GM21423 (cell line): ENCODE results near the gene SLCO1C1.
"Not testable (repeated sequence)": the region's sequence is repeated elsewhere in the genome, so short reads cannot be mapped to it uniquely, and the experiment has no call there.

Experiments used
- ATAC-seq: cut with Tn5 transposase; IDR thresholded peaks from one replicate; pipeline ENCODE4 v1.9.1; 2021; ENCODE audit warnings: mild to moderate bottlenecking, moderate library complexity; ENCODE audit not compliant: unreplicated experiment

SLCO1C1 gene

DNA sequence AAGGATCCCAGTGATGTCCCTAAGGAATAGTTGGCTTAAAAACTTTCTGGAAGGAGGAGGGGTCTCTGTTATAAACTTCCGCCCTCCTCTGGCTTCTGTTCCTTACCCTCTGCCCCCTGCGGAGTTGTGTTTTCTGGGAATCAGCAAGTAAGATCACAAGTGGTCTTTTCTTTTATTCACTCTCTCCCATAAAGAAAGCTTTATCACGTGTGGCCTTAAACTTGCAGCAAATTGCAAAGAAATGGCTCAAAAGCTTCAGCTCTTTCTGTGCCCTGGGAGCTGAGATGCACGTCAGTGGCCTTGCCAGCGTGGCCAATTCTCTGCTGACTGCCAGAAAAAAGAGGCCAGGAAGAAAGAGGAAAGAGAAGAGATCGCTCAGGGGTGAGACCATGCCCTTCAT is at the start of gene SLCO1C1:
Gene SLCO1C1 (plus strand): TSS at position 101 of the 400 bp plus-strand sequence. CDS start 4,245 bp downstream, outside the sequence.
- ATAC-seq, result no peak

DNA sequence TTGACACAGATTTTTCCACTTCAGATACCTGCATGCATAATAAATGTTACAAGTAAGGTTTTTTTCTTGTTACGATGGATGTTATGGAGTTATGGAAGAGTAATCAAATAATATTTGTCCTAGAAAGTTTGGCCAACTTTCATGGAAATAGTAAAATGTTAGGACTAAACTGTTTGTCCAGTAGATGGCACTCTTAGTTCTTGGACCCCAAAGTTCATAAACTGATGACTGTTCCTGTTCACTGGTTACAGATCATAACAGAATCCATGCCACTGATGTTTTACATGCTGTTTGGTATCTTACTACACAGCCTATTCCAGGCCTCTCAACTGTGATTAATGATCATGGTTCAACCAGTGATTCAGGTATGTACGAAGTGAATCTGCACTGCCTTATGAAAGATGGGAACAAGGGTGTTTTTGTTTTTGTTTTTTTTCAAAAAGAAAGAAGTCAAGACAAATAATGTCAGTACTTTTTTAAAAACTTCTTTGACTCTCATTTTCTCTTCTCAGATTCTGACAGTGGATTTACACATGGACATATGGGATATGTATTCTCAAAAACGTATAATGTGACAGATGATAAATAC is 48.8 kb upstream of the SLCO1C1 start:
- no peak for ATAC-seq

GRCh38 chr12:20653871-20654270 is 41.3 kb upstream of the SLCO1C1 start:
- ATAC-seq, result no peak

DNA sequence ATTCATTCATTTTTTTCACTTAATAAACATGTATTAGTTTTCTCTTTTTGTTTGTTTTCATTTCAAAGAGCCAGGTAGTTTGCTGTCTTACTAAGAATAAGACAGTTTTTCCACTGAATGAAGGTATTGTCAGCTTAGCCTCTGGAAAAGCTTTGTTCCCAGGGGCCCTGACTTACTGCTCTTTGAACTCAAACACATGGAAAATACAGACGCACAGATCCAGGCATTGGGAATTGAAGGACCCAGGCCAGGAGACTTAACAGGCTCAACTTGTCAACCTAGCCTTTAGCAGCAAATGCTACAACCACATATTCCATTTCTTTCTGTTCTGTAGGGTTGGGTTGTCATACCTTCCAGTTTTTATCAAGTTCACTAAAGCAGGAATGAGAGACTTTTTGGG is 38.5 kb upstream of the SLCO1C1 start:
- ATAC-seq, result no peak

GRCh38 chr12:20657496-20657895 is 37.6 kb upstream of the SLCO1C1 start:
- no peak for ATAC-seq

GRCh38 chr12:20681334-20681733 is 13.8 kb upstream of the SLCO1C1 start:
- ATAC-seq, result no peak

GRCh38 chr12:20696181-20696905 is 1.2 kb downstream of the SLCO1C1 start:
- no peak for ATAC-seq

- ATAC-seq, result no peak
These were observed 6.0 kb downstream of the SLCO1C1 start for GRCh38 chr12:20701106-20701505.

- no peak for ATAC-seq
These were observed 9.7 kb downstream of the SLCO1C1 start for GRCh38 chr12:20704860-20705259.

GRCh38 chr12:20711846-20712245 is 16.7 kb downstream of the SLCO1C1 start:
- no peak for ATAC-seq

- no peak for ATAC-seq
These were observed 20.9 kb downstream of the SLCO1C1 start for GRCh38 chr12:20716037-20716436.

GRCh38 chr12:20716985-20717384 is 21.9 kb downstream of the SLCO1C1 start:
- ATAC-seq, result no peak

GRCh38 chr12:20718294-20718693 is 23.2 kb downstream of the SLCO1C1 start:
- ATAC-seq, result no peak

GRCh38 chr12:20722142-20722541 is 27.0 kb downstream of the SLCO1C1 start:
- no peak for ATAC-seq

DNA sequence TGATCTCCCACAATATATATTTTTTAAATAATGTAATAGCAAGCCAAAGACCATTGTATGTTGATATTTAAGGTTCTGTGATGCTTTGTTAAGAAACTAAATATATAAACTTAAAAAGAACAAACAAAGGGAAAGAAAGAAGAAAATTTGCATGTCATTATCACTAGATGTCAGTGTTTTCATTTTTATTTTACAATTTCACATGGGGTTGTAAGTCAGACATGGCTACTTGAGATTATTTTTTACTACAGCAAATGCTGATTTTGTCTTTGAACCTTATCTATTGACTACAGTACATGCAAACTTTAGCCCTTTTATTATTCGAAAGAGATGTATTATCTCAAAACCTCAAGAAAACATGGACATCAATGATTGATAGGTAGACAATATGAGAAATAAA is 36.1 kb downstream of the SLCO1C1 start:
- ATAC-seq, result no peak

GRCh38 chr12:20740972-20741371 is 45.8 kb downstream of the SLCO1C1 start:
- no peak for ATAC-seq

DNA sequence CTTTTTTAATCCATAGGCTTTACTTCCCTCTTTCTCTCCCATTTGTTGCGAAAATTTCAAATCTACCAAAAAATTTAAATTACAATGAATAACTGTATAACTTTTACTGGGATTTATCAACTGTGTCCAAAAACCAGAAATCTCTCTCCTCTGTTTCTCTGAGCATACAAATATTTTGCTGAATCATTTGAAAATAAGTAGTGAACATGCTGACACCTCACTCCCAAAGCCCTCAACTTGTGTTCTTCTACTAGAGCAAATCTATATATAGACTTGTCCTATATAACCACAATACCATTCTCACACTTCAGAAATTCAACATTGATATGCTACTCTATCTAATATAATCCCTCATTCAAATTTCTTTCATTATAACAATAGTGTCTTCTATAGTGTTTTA is 53.1 kb downstream of the SLCO1C1 start:
- ATAC-seq, result no peak

DNA sequence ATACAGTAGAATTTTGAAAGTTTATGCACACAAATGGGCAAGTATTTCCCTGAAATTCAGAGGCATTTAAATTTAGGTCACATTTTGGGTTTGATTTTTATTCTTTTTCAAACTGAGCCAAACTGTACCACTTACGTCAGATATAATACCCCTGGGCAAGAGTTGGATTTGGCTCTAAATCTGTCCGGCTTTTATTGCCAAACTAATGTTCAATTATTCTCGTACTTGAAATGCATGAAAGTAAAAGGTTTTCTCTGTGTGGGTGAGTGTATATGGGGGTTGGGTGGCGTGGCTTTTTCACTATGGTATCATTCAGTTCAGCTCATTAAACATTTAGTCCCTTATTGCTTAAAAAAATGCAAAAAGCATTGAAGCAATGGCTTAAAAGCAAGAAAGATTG is 55.9 kb downstream of the SLCO1C1 start:
- ATAC-seq, result no peak

DNA sequence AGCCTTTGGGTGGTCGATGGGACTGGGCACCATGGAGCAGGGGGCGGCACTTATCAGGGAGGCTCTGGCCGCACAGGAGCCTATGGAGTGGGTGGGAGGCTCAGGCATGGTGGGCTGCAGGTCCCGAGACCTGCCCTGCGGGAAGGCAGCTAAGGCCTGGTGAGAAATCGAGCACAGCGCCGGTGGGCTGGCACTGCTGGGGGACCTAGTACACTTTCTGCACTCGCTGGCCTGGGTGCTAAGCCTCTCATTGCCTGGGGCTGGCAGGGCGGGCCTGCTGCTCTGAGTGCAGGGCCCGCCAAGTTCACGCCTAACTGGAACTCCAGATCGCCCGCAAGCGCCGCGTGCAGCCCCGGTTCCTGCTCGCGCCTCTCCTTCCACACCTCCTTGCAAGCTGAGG is 82.3 kb downstream of the SLCO1C1 start:
- no peak for ATAC-seq

DNA sequence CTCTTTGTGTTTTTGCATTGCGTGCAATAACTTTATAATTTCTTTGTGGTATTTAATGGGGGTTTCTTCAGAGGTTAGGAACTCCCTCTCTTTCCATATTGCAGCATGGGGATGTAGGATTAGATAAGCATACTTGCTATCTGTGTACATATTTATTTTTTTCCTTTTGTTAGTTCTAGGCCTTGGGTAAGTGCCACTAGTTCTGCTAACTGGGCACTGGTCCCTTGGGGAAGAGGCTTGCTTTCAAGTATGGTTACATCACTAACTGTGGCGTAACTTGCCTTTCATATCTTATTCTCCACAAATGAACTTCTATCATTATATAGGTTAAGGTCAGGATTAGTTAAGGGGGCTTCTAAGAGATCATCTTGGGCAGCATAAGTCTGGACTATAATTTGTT is 83.8 kb downstream of the SLCO1C1 start:
- no peak for ATAC-seq

DNA sequence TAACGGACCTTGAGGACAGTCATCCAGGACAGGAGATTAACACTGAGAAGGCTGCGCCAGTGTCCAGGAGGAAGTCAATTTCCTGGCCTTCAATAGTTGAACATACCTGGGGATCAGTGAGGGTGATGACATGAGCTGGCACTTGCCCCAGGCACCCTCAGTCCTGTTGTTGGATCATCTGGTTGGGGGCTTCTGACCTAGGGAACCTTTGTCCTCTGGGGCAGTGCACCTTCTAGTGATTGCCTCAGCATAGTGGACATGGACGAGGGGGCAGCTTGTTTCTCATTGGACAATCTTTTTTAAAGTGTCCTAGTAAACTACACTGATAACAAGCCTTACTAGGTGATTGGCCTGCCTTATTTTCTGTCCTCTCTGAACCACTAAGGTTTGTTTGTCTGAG is 84.8 kb downstream of the SLCO1C1 start:
- ATAC-seq, result not testable (repeated sequence)

DNA sequence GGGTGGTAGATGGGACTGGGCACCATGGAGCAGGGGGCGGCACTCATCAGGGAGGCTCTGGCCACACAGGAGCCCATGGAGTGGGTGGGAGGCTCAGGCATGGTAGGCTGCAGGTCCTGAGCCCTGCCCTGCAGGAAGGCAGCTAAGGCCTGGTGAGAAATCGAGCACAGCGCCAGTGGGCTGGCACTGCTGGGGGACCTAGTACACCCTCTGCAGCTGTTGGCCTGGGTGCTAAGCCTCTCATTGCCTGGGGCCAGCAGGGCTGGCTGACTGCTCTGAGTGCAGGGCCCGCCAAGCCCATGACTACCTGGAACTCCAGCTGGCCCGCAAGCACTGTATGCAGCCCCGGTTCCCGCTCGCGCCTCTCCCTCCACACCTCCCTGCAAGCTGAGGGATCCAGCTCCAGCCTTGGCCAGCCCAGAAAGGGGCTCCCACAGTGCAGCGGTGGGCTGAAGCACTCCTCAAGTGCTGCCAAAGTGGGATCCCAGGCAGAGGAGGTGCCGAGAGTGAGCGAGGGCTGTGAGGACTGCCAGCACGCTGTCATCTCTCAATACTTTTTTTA is 88.7 kb downstream of the SLCO1C1 start:
- ATAC-seq, result not testable (repeated sequence)
